Stomach (tissue), 4 donors: ENCODE data around the gene CARS1.

Experiments used
- POLR2AphosphoS5 ChIP-seq, 3 donors: sonication (generic); formaldehyde crosslinking; IDR thresholded peaks; one replicate each; pipeline ENCODE4 v1.6.1; 2016; ENCODE audit warnings: antibody characterized with exemption in 3 of 3
- TF ChIP-seq, protein P1 (sequence below), 7 experiments: fragments of 450-650 bp in 4 of 7; fragments of 200-600 bp in 3 of 7; sonication (generic) in 3 of 7; IDR thresholded peaks; one replicate each; pipeline ENCODE4 v1.5.1; 2016 to 2019; ENCODE audit warnings: antibody characterized with exemption in 7 of 7, control low read depth in 2 of 7, mild to moderate bottlenecking in 1 of 7

DNA sequence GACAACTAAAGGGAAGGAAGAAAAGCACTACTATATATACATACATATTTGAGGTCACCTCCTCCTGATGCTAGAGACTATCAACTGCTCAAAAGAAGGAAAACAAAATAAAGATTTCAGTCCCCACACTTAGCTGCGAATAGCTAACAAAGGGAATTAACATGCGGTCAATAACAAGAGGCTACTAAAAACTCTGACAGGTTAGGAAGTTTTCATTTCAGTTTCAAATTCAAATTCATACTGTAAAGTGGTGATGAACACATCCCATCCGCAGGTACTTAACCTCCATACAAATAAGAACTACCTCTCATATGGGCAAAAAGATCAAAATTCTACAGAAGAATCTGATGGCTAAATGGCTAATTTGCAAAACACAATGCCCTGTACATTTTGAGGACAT is 67.7 kb downstream of the CARS1 start:
- TF ChIP-seq, protein P1, sequence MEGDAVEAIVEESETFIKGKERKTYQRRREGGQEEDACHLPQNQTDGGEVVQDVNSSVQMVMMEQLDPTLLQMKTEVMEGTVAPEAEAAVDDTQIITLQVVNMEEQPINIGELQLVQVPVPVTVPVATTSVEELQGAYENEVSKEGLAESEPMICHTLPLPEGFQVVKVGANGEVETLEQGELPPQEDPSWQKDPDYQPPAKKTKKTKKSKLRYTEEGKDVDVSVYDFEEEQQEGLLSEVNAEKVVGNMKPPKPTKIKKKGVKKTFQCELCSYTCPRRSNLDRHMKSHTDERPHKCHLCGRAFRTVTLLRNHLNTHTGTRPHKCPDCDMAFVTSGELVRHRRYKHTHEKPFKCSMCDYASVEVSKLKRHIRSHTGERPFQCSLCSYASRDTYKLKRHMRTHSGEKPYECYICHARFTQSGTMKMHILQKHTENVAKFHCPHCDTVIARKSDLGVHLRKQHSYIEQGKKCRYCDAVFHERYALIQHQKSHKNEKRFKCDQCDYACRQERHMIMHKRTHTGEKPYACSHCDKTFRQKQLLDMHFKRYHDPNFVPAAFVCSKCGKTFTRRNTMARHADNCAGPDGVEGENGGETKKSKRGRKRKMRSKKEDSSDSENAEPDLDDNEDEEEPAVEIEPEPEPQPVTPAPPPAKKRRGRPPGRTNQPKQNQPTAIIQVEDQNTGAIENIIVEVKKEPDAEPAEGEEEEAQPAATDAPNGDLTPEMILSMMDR (IDR thresholded peaks at IDR 0.05): no peak
- TF ChIP-seq POLR2AphosphoS5 (IDR thresholded peaks at IDR 0.05): no peak
